ENCODE data around the gene FAM162A.

The FAM162A gene

GRCh38 chr3:122410639-122411038 is 26.7 kb downstream of the FAM162A start:
- Histone ChIP-seq H3K4me1 (ENCODE audit: control insufficient read depth, low read depth, low read length) (no peaks in the 10 kb centered on the region), H3K9ac (ENCODE audit: low read length) (no peak overlapping the region), H2BK120ac (ENCODE audit: low read depth, low read length) (no peak overlapping the region), H2AK5ac (ENCODE audit: low read length) (no peak overlapping the region), H2BK5ac (ENCODE audit: low read length) (no peak overlapping the region), H4K8ac (ENCODE audit: low read depth, low read length) (no peak overlapping the region), H3K4me3 (ENCODE audit: low read length) (no peak overlapping the region), H3K27me3 (ENCODE audit: insufficient read depth, low read length, poor library complexity) (no peaks in the 10 kb centered on the region), H3K18ac (ENCODE audit: low read length) (no peak overlapping the region), H2BK15ac (replicated peaks; ENCODE audit: low read depth) (no peak overlapping the region), H3K36me3 (ENCODE audit: control insufficient read depth, insufficient read depth, low read length) (no peaks in the 10 kb centered on the region), H3K23ac (ENCODE audit: low read length) (no peak overlapping the region), H3K4ac (ENCODE audit: low read depth, low read length) (no peak overlapping the region), H3K4me2 (ENCODE audit: low read length) (no peak overlapping the region), H3K79me2 (ENCODE audit: control insufficient read depth, insufficient read depth, low read length) (peaks cover 5% of the 10 kb centered on the region), H3K27ac (ENCODE audit: low read depth, low read length) (no peak overlapping the region), H3K56ac (ENCODE audit: low read length) (no peak overlapping the region), H3K79me1 (ENCODE audit: low read length) (peaks cover 4% of the 10 kb centered on the region), H4K5ac (ENCODE audit: low read length) (no peak overlapping the region)
- no CpG with 5 or more reads among the region's 6 CpGs for WGBS (ENCODE audit: extremely low coverage, insufficient coverage, low lambda C conversion rate)
- DNase-seq = peak; percentile 63

- H4K8ac ChIP-seq (ENCODE audit: low read depth, low read length) = no peak overlapping the region
- no peak overlapping the region for H2AK5ac ChIP-seq (ENCODE audit: low read length)
- H3K4me2 ChIP-seq (ENCODE audit: low read length) = no peak overlapping the region
- H3K23ac ChIP-seq (ENCODE audit: low read length) = no peak overlapping the region
- H3K18ac ChIP-seq (ENCODE audit: low read length) = no peak overlapping the region
- H3K27me3 ChIP-seq (ENCODE audit: insufficient read depth, low read length, poor library complexity) = no peaks in the 10 kb centered on the region
- no peaks in the 10 kb centered on the region for H3K4me1 ChIP-seq (ENCODE audit: control insufficient read depth, low read depth, low read length)
- H4K5ac ChIP-seq (ENCODE audit: low read length) = no peak overlapping the region
- no peak overlapping the region for H3K56ac ChIP-seq (ENCODE audit: low read length)
- no peak overlapping the region for H3K9ac ChIP-seq (ENCODE audit: low read length)
- H3K4me3 ChIP-seq (ENCODE audit: low read length) = no peak overlapping the region
- no peaks in the 10 kb centered on the region for H3K36me3 ChIP-seq (ENCODE audit: control insufficient read depth, insufficient read depth, low read length)
- no peak overlapping the region for H2BK15ac ChIP-seq (replicated peaks; ENCODE audit: low read depth)
- no peak overlapping the region for H2BK5ac ChIP-seq (ENCODE audit: low read length)
- peaks cover 5% of the 10 kb centered on the region for H3K79me2 ChIP-seq (ENCODE audit: control insufficient read depth, insufficient read depth, low read length)
- no peak for DNase-seq
- no peak overlapping the region for H3K27ac ChIP-seq (ENCODE audit: low read depth, low read length)
- H3K4ac ChIP-seq (ENCODE audit: low read depth, low read length) = no peak overlapping the region
- H2BK120ac ChIP-seq (ENCODE audit: low read depth, low read length) = no peak overlapping the region
- no CpG with 5 or more reads among the region's 3 CpGs for WGBS (ENCODE audit: extremely low coverage, insufficient coverage, low lambda C conversion rate)
- peaks cover 4% of the 10 kb centered on the region for H3K79me1 ChIP-seq (ENCODE audit: low read length)
Observed at GRCh38 chr3:122414391-122414790, 30.4 kb downstream of the FAM162A start.

- Histone ChIP-seq H3K36me3 (ENCODE audit: control insufficient read depth, insufficient read depth, low read length) (no peaks in the 10 kb centered on the region), H2BK5ac (ENCODE audit: low read length) (no peak overlapping the region), H3K27ac (ENCODE audit: low read depth, low read length) (no peak overlapping the region), H3K79me1 (ENCODE audit: low read length) (peaks cover 4% of the 10 kb centered on the region), H3K4me3 (ENCODE audit: low read length) (peak overlapping the region; percentile 78), H3K56ac (ENCODE audit: low read length) (peak overlapping the region; percentile 86), H3K27me3 (ENCODE audit: insufficient read depth, low read length, poor library complexity) (no peaks in the 10 kb centered on the region), H3K4ac (ENCODE audit: low read depth, low read length) (no peak overlapping the region), H4K8ac (ENCODE audit: low read depth, low read length) (no peak overlapping the region), H3K4me1 (ENCODE audit: control insufficient read depth, low read depth, low read length) (no peaks in the 10 kb centered on the region), H2AK5ac (ENCODE audit: low read length) (no peak overlapping the region), H3K18ac (ENCODE audit: low read length) (no peak overlapping the region), H2BK15ac (replicated peaks; ENCODE audit: low read depth) (no peak overlapping the region), H2BK120ac (ENCODE audit: low read depth, low read length) (no peak overlapping the region), H3K4me2 (ENCODE audit: low read length) (peak overlapping the region; percentile 89), H3K9ac (ENCODE audit: low read length) (peak overlapping the region; percentile 74), H3K79me2 (ENCODE audit: control insufficient read depth, insufficient read depth, low read length) (peaks cover 5% of the 10 kb centered on the region), H4K5ac (ENCODE audit: low read length) (no peak overlapping the region), H3K23ac (ENCODE audit: low read length) (no peak overlapping the region)
- peak; percentile 70 for DNase-seq
- WGBS (ENCODE audit: extremely low coverage, insufficient coverage, low lambda C conversion rate) = no CpG with 5 or more reads among the region's 10 CpGs
Observed at GRCh38 chr3:122415104-122415744, 31.2 kb downstream of the FAM162A start.

- H2BK5ac ChIP-seq (ENCODE audit: low read length) = peak within 1 kb of the TSS; percentile 53
- no peak within 1 kb of the TSS for H2BK120ac ChIP-seq (ENCODE audit: low read depth, low read length)
Observed at GRCh38 chr3:122415762-122416654, 32.0 kb downstream of the FAM162A start, which contains the start of gene WDR5B. Gene WDR5B (minus strand): TSS chr3:122416062. CDS start chr3:122415528, 534 bp downstream.

GRCh38 chr3:122416966-122417365 is 33.0 kb downstream of the FAM162A start:
- Histone ChIP-seq H3K4me2 (ENCODE audit: low read length) (no peak overlapping the region), H3K27me3 (ENCODE audit: insufficient read depth, low read length, poor library complexity) (no peaks in the 10 kb centered on the region), H3K79me2 (ENCODE audit: control insufficient read depth, insufficient read depth, low read length) (peaks cover 5% of the 10 kb centered on the region), H3K56ac (ENCODE audit: low read length) (no peak overlapping the region), H3K18ac (ENCODE audit: low read length) (no peak overlapping the region), H2BK15ac (replicated peaks; ENCODE audit: low read depth) (no peak overlapping the region), H4K5ac (ENCODE audit: low read length) (no peak overlapping the region), H3K79me1 (ENCODE audit: low read length) (peaks cover 4% of the 10 kb centered on the region), H3K23ac (ENCODE audit: low read length) (no peak overlapping the region), H3K9ac (ENCODE audit: low read length) (peak overlapping the region; percentile 91), H3K36me3 (ENCODE audit: control insufficient read depth, insufficient read depth, low read length) (no peaks in the 10 kb centered on the region), H3K4me3 (ENCODE audit: low read length) (no peak overlapping the region), H4K8ac (ENCODE audit: low read depth, low read length) (peak overlapping the region; percentile 13), H3K4me1 (ENCODE audit: control insufficient read depth, low read depth, low read length) (no peaks in the 10 kb centered on the region), H3K4ac (ENCODE audit: low read depth, low read length) (no peak overlapping the region), H3K27ac (ENCODE audit: low read depth, low read length) (no peak overlapping the region), H2BK120ac (ENCODE audit: low read depth, low read length) (no peak overlapping the region), H2BK5ac (ENCODE audit: low read length) (no peak overlapping the region), H2AK5ac (ENCODE audit: low read length) (no peak overlapping the region)
- DNase-seq = peak; percentile 29
- WGBS (ENCODE audit: extremely low coverage, insufficient coverage, low lambda C conversion rate) = no CpG with 5 or more reads among the region's 14 CpGs

More at GRCh38 chr3:122415762-122416654, 32.0 kb downstream of the FAM162A start, which contains the start of gene WDR5B:
- peak; percentile 99 for DNase-seq
- Histone ChIP-seq H3K36me3 (ENCODE audit: control insufficient read depth, insufficient read depth, low read length) (no peaks in the 10 kb centered on the region), H3K4ac (ENCODE audit: low read depth, low read length) (no peak within 1 kb of the TSS), H3K23ac (ENCODE audit: low read length) (no peak within 1 kb of the TSS), H2BK15ac (replicated peaks; ENCODE audit: low read depth) (no peak within 1 kb of the TSS), H3K4me2 (ENCODE audit: low read length) (peak within 1 kb of the TSS; percentile 89), H2AK5ac (ENCODE audit: low read length) (no peak within 1 kb of the TSS), H3K9ac (ENCODE audit: low read length) (peak within 1 kb of the TSS; percentile 91), H3K56ac (ENCODE audit: low read length) (peak within 1 kb of the TSS; percentile 94), H4K8ac (ENCODE audit: low read depth, low read length) (peak within 1 kb of the TSS; percentile 78), H3K4me1 (ENCODE audit: control insufficient read depth, low read depth, low read length) (no peaks in the 10 kb centered on the region), H3K79me2 (ENCODE audit: control insufficient read depth, insufficient read depth, low read length) (peaks cover 5% of the 10 kb centered on the region), H4K5ac (ENCODE audit: low read length) (peak within 1 kb of the TSS; percentile 10), H3K27me3 (ENCODE audit: insufficient read depth, low read length, poor library complexity) (no peaks in the 10 kb centered on the region), H3K18ac (ENCODE audit: low read length) (peak within 1 kb of the TSS; percentile 19), H3K27ac (ENCODE audit: low read depth, low read length) (peak within 1 kb of the TSS; percentile 34), H3K79me1 (ENCODE audit: low read length) (peaks cover 4% of the 10 kb centered on the region), H3K4me3 (ENCODE audit: low read length) (peak within 1 kb of the TSS; percentile 92)
- WGBS (ENCODE audit: extremely low coverage, insufficient coverage, low lambda C conversion rate) = no CpG with 5 or more reads among the region's 48 CpGs
